CD4-positive, alpha-beta T cell (primary cell): ENCODE data around the gene METTL6. TPM values are rescaled to one million over a fixed set of nuclear protein-coding genes. Genes with fewer than 3 reads are reported as not detected.
"Not testable (repeated sequence)": the region's sequence is repeated elsewhere in the genome, so short reads cannot be mapped to it uniquely, and the experiment has no call there.

ENCODE experiments used
- ATAC-seq: fragments of 200-7000 bp; cut with Tn5 transposase; one replicate; pipeline ENCODE4 v1.10.0; 2022; ENCODE audit warnings: mild to moderate bottlenecking; ENCODE audit not compliant: poor library complexity
- CTCF ChIA-PET: fragments of 350-600 bp; sonication (Branson Sonifier 250); formaldehyde crosslinking; loops from one replicate; lab custom pipeline; 2021; ENCODE audit warnings: antibody characterized with exemption, inconsistent platforms; lab: Charles Lee
- POLR2A ChIA-PET: fragments of 350-600 bp; sonication (Branson Sonifier 250); formaldehyde crosslinking; loops from one replicate; lab custom pipeline; 2021; ENCODE audit warnings: antibody characterized with exemption, inconsistent platforms; lab: Charles Lee
- DNase-seq, 14 experiments: peaks; one replicate each; pipeline ENCODE4 v3.0.0-alpha.2; 2013 to 2020; ENCODE audit warnings: mixed read lengths in 2 of 14
- H3K27ac ChIP-seq, 2 donors: one replicate each; pipeline versions ENCODE4 v1.5.1 to v1.7.0; 2013; ENCODE audit warnings: low read length in 2 of 2, low read depth in 1 of 2, mild to moderate bottlenecking in 1 of 2
- H3K27me3 ChIP-seq, 2 experiments: 1 replicate in 1 of 2; 2 replicates in 1 of 2; pipeline versions ENCODE4 v1.6.1 to v1.7.0; 2013; ENCODE audit warnings: low read length in 2 of 2, control low read depth in 1 of 2, mild to moderate bottlenecking in 1 of 2, moderate library complexity in 1 of 2; ENCODE audit not compliant: insufficient read depth in 2 of 2, control insufficient read depth in 1 of 2
- H3K36me3 ChIP-seq: one replicate; pipeline ENCODE4 v1.6.1; 2013; ENCODE audit warnings: low read length, control low read depth; ENCODE audit not compliant: insufficient read depth
- H3K4me1 ChIP-seq: one replicate; pipeline ENCODE4 v1.6.1; 2013; ENCODE audit warnings: low read length, control low read depth; ENCODE audit not compliant: insufficient read depth
- H3K4me3 ChIP-seq: one replicate; pipeline ENCODE4 v1.5.1; 2013; ENCODE audit warnings: mild to moderate bottlenecking, low read length, moderate library complexity
- H3K9me3 ChIP-seq, 2 experiments: 1 replicate in 1 of 2; 2 replicates in 1 of 2; pipeline versions ENCODE4 v1.6.1 to v1.7.0; 2013; ENCODE audit warnings: low read length in 2 of 2, mild to moderate bottlenecking in 2 of 2, control low read depth in 1 of 2, moderate library complexity in 1 of 2; ENCODE audit not compliant: control insufficient read depth in 1 of 2, insufficient read depth in 1 of 2
- H3K27ac Mint-ChIP-seq: one replicate; pipeline ENCODE4 v1.8.0; 2020; ENCODE audit warnings: mixed read lengths
- H3K27me3 Mint-ChIP-seq: one replicate; pipeline ENCODE4 v1.8.0; 2021; ENCODE audit warnings: mixed read lengths
- H3K36me3 Mint-ChIP-seq: one replicate; pipeline ENCODE4 v1.8.0; 2021; ENCODE audit warnings: low read depth, mixed read lengths
- H3K4me1 Mint-ChIP-seq: one replicate; pipeline ENCODE4 v1.8.0; 2021; ENCODE audit warnings: low read depth, mixed read lengths
- H3K4me3 Mint-ChIP-seq: one replicate; pipeline ENCODE4 v1.8.0; 2020; ENCODE audit warnings: mild to moderate bottlenecking, mixed read lengths
- H3K9me3 Mint-ChIP-seq: one replicate; pipeline ENCODE4 v1.8.0; 2020; ENCODE audit warnings: mixed read lengths
- CTCF ChIP-seq: fragments of 200-600 bp; IDR thresholded peaks from one replicate; pipeline ENCODE4 v1.8.0; 2022; ENCODE audit warnings: antibody characterized with exemption, mild to moderate bottlenecking
- intact Hi-C, 2 experiments: fragments of 100-400 bp; cut with DNase I in 1 of 2; cut with micrococcal nuclease in 1 of 2; formaldehyde crosslinking; loops; one replicate each; pipeline versions ENCODE4 v1.15.1 to v1.9.0; 2023 to 2025; cut with DNase I, micrococcal nuclease
- total RNA-seq, 174 experiments: library from RNA in 2 of 174; stranded (reverse) in 2 of 174; gene quantifications; one replicate each; pipeline ENCODE4 v1.2.3 and lab custom pipeline; 2021 to 2026

Gene METTL6
- total RNA-seq, 2 experiments from 2014 or later, result 4.7 to 5.7 TPM

- Histone ChIP-seq H3K4me1 (peaks cover 27% of the 10 kb centered on the region), H3K27ac (no peak overlapping the region), H3K9me3 (no peaks in the 10 kb centered on the region), H3K36me3 (no peaks in the 10 kb centered on the region), H3K27me3 (no peaks in the 10 kb centered on the region), H3K4me3 (no peak overlapping the region)
- Mint-ChIP-seq H3K36me3 (no peaks in the 10 kb centered on the region), H3K27ac (no peak overlapping the region), H3K4me3 (no peak overlapping the region), H3K27me3 (no peaks in the 10 kb centered on the region), H3K9me3 (no peaks in the 10 kb centered on the region), H3K4me1 (peaks cover 11% of the 10 kb centered on the region)
- CTCF ChIA-PET, result no interaction called here
- intact Hi-C loops, result no loop called here
- DNase-seq, result no peak
- POLR2A ChIA-PET, result interaction anchor here (1.4 kb wide), 1 partner anchor 196 kb away, joined by 4 read pairs; the partner anchor contains the start of gene CAPN7
- no peak for ATAC-seq
- no peak for TF ChIP-seq CTCF
Measured at GRCh38 chr3:15401936-15402335, 25.4 kb downstream of the METTL6 start.

- no peak overlapping the region for H3K4me3 ChIP-seq
- H3K36me3 ChIP-seq, result no peaks in the 10 kb centered on the region
- no peak for ATAC-seq
- Mint-ChIP-seq H3K27ac (peak overlapping the region; percentile 4), H3K27me3 (no peaks in the 10 kb centered on the region), H3K4me3 (peak overlapping the region; percentile 36), H3K4me1 (peaks cover 11% of the 10 kb centered on the region), H3K36me3 (no peaks in the 10 kb centered on the region), H3K9me3 (no peaks in the 10 kb centered on the region)
- ChIA-PET POLR2A (interaction anchor here (1.6 to 2.7 kb wide), 2 partner anchors 133 to 193 kb away, joined by 4 to 9 read pairs; no protein-coding TSS in a partner anchor), CTCF (interaction anchor here (1.0 kb wide), 2 partner anchors 132 to 197 kb away, joined by 3 to 4 read pairs; no protein-coding TSS in a partner anchor)
- TF ChIP-seq CTCF, result no peak
- DNase-seq, result peak in 4 of 14 experiments; percentile 3 to 42 (median 18)
- intact Hi-C loops, result no loop called here
- H3K27ac ChIP-seq, result no peak overlapping the region
- no peaks in the 10 kb centered on the region for H3K27me3 ChIP-seq
- peaks cover 27% of the 10 kb centered on the region for H3K4me1 ChIP-seq
- H3K9me3 ChIP-seq, result no peaks in the 10 kb centered on the region
Measured at GRCh38 chr3:15399970-15400369, 27.4 kb downstream of the METTL6 start.

GRCh38 chr3:15398731-15399133, 28.6 kb downstream of the METTL6 start:
- peak in 4 of 14 experiments; percentile 13 to 48 (median 44) for DNase-seq
- ATAC-seq, H3K36me3 Mint-ChIP-seq, H3K27ac ChIP-seq, H3K4me3 ChIP-seq, H3K36me3 ChIP-seq, H3K9me3 ChIP-seq, H3K9me3 Mint-ChIP-seq, intact Hi-C loops, H3K27ac Mint-ChIP-seq, H3K4me3 Mint-ChIP-seq, H3K27me3 ChIP-seq, H3K27me3 Mint-ChIP-seq: not testable (repeated sequence)
- H3K4me1 ChIP-seq, result peaks cover 27% of the 10 kb centered on the region
- CTCF ChIA-PET, result interaction anchor here (1.2 kb wide), 1 partner anchor 131 kb away, joined by 3 read pairs; no protein-coding TSS in a partner anchor
- TF ChIP-seq CTCF, result peak; percentile 51
- POLR2A ChIA-PET, result interaction anchor here (1.6 to 2.7 kb wide), 2 partner anchors 132 to 192 kb away, joined by 4 to 9 read pairs; no protein-coding TSS in a partner anchor
- peaks cover 11% of the 10 kb centered on the region for H3K4me1 Mint-ChIP-seq

GRCh38 chr3:15393252-15393651, 34.1 kb downstream of the METTL6 start:
- H3K36me3 Mint-ChIP-seq, H3K27ac Mint-ChIP-seq, H3K27me3 Mint-ChIP-seq, H3K27me3 ChIP-seq, H3K9me3 Mint-ChIP-seq, ATAC-seq, intact Hi-C loops, H3K27ac ChIP-seq, H3K4me3 Mint-ChIP-seq, H3K36me3 ChIP-seq, H3K4me1 ChIP-seq, CTCF ChIA-PET, H3K4me1 Mint-ChIP-seq, H3K4me3 ChIP-seq, POLR2A ChIA-PET, DNase-seq, H3K9me3 ChIP-seq: not testable (repeated sequence)
